Measurements from ENCODE around the gene CRB2. TPM values are rescaled to one million over a fixed set of nuclear protein-coding genes. Genes with fewer than 3 reads are reported as not detected.

Gene CRB2
- total and polyA plus RNA-seq, 2 of the 13 experiments (the other 11 are each of a cell fraction or from before 2014, with no cell fraction given) = 0.01 to 0.29 TPM

DNA sequence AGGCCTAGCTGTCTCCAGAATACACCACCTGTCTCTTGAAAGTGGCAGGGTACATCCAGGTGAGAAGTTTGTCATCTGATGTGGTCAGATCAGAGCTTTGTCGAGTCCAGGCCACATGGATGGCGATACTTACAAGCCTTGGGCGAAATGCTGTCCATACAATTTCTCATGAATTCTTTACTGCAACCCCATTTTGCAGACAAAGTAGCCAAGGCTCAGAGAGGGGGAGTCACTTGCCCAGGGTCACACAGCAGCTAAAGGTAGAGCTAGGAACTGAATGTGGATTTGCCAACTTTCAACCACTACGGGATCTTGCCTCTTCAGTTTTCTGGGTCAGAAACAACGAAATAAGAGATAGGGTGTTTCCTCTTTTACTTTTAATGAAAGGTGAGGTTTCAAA, 35.2 kb downstream of the CRB2 start:
- no peak overlapping the region for H2AFZ ChIP-seq (ENCODE audit: low read length)
- no peaks in the 10 kb centered on the region; a peak in 1 of 5 replicates for H3K36me3 ChIP-seq (replicated peaks in 1 of 2; ENCODE audit: control insufficient read depth in 1 of 2, insufficient read depth in 2 of 2, low read length in 2 of 2)
- WGBS (ENCODE audit: low lambda C conversion rate) = 92% methylated on average over 5 of the region's 5 CpGs
- no peak overlapping the region for H3K4me2 ChIP-seq (ENCODE audit: low read depth, low read length)
- TF ChIP-seq ZNF768 (CRISPR knock-in tag; IDR thresholded peaks at IDR 0.05) = peak; percentile 79; the same call in 1 of the 2 replicates
- TF ChIP-seq HDAC2 (CRISPR knock-in tag; IDR thresholded peaks at IDR 0.05) = no peak
- FAIRE-seq (no peak), DNase-seq (ENCODE audit: low spot score) (no peak), ATAC-seq (no peak)
- H3K27ac ChIP-seq (ENCODE audit: extremely low read length, insufficient read depth, low read length) = no peak overlapping the region
- no TSS peak for BruUV-seq (replicated peaks)
- no peaks in the 10 kb centered on the region for H3K27me3 ChIP-seq (ENCODE audit: control insufficient read depth in 1 of 2, insufficient read depth in 2 of 2, low read length in 2 of 2)
- ChIA-PET CTCF (ENCODE audit: low intra/inter-chr PET ratio, low total read pairs) (no interaction called here), POLR2A (no interaction called here)
- no peaks in the 10 kb centered on the region; the same call in 1 of the 2 replicates for H4K20me1 ChIP-seq (ENCODE audit: insufficient read depth, low read length)
- in situ Hi-C loops (cut with HindIII; ENCODE audit: extremely low pct_ligation_motif_present, low pct_unique_long_range_greater_than_20kb) = no loop called here
- no peaks in the 10 kb centered on the region for H3K4me1 ChIP-seq (ENCODE audit: insufficient read depth, low read length)
- H3K9me3 ChIP-seq (ENCODE audit: low read length) = no peaks in the 10 kb centered on the region
- intact Hi-C loops (cut with micrococcal nuclease; ENCODE audit: unreplicated experiment) = no loop called here
- H3K79me2 ChIP-seq (ENCODE audit: insufficient read depth, low read length) = no peaks in the 10 kb centered on the region
- H3K4me3 ChIP-seq (replicated peaks in 1 of 3; ENCODE audit: insufficient read depth in 1 of 3, low read depth in 2 of 3, low read length in 3 of 3) = no peak overlapping the region
- H3K9ac ChIP-seq (ENCODE audit: insufficient read depth, low read depth, low read length) = no peak overlapping the region

DNA sequence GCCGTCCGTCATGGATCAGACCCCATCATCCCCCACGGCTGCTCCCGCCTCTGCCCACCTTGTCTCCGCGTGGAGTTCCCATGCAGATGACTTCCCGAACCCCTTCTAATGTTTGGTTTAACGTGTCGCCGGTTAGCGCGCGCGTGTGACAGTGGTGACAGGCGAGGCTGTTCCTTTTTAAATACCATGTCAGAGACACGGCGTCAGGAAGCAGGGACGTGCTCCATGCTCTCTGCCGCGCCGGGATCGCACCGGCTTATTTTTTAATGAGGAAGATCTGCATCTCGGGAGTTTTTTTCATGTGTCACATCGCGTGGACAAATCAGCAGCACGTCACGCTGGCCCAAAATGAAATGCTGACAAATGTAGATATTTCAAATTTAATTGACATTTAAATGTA, 35.9 kb downstream of the CRB2 start:
- TF ChIP-seq, protein P1, sequence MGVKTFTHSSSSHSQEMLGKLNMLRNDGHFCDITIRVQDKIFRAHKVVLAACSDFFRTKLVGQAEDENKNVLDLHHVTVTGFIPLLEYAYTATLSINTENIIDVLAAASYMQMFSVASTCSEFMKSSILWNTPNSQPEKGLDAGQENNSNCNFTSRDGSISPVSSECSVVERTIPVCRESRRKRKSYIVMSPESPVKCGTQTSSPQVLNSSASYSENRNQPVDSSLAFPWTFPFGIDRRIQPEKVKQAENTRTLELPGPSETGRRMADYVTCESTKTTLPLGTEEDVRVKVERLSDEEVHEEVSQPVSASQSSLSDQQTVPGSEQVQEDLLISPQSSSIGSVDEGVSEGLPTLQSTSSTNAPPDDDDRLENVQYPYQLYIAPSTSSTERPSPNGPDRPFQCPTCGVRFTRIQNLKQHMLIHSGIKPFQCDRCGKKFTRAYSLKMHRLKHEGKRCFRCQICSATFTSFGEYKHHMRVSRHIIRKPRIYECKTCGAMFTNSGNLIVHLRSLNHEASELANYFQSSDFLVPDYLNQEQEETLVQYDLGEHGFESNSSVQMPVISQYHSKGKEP (CRISPR knock-in tag; IDR thresholded peaks at IDR 0.05) = no peak
- TF ChIP-seq NFE2L1 (CRISPR knock-in tag; IDR thresholded peaks at IDR 0.05; ENCODE audit: borderline replicate concordance) (no peak), SOX5 (CRISPR knock-in tag; IDR thresholded peaks at IDR 0.05; ENCODE audit: borderline replicate concordance) (no peak), FOSL2 (CRISPR knock-in tag; IDR thresholded peaks at IDR 0.05) (no peak), MXD4 (CRISPR knock-in tag; IDR thresholded peaks at IDR 0.05) (no peak), CENPX (CRISPR knock-in tag; IDR thresholded peaks at IDR 0.05) (no peak)
- TF ChIP-seq, protein P2, sequence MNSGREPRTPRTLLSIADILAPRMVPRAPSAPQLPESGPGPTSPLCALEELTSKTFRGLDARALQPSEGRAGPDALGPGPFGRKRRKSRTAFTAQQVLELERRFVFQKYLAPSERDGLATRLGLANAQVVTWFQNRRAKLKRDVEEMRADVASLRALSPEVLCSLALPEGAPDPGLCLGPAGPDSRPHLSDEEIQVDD (CRISPR knock-in tag; IDR thresholded peaks at IDR 0.05; ENCODE audit: borderline replicate concordance) = no peak
- TF ChIP-seq, protein P3, sequence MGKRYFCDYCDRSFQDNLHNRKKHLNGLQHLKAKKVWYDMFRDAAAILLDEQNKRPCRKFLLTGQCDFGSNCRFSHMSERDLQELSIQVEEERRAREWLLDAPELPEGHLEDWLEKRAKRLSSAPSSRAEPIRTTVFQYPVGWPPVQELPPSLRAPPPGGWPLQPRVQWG (CRISPR knock-in tag; IDR thresholded peaks at IDR 0.05; ENCODE audit: borderline replicate concordance, low read depth) = no peak
- intact Hi-C loops (cut with micrococcal nuclease; ENCODE audit: unreplicated experiment) (no loop called here), in situ Hi-C loops (cut with HindIII; ENCODE audit: extremely low pct_ligation_motif_present, low pct_unique_long_range_greater_than_20kb) (no loop called here)
- Histone ChIP-seq H3K27me3 (ENCODE audit: control insufficient read depth in 1 of 2, insufficient read depth in 2 of 2, low read length in 2 of 2) (no peaks in the 10 kb centered on the region), H3K9ac (ENCODE audit: insufficient read depth, low read depth, low read length) (no peak overlapping the region), H3K4me3 (replicated peaks in 1 of 3; ENCODE audit: insufficient read depth in 1 of 3, low read depth in 2 of 3, low read length in 3 of 3) (no peak overlapping the region), H2AFZ (ENCODE audit: low read length) (no peak overlapping the region), H3K4me2 (ENCODE audit: low read depth, low read length) (no peak overlapping the region), H3K36me3 (replicated peaks in 1 of 2; ENCODE audit: control insufficient read depth in 1 of 2, insufficient read depth in 2 of 2, low read length in 2 of 2) (no peaks in the 10 kb centered on the region; a peak in 1 of 5 replicates), H3K79me2 (ENCODE audit: insufficient read depth, low read length) (no peaks in the 10 kb centered on the region), H3K4me1 (ENCODE audit: insufficient read depth, low read length) (no peaks in the 10 kb centered on the region), H3K27ac (ENCODE audit: extremely low read length, insufficient read depth, low read length) (no peak overlapping the region), H3K9me3 (ENCODE audit: low read length) (no peaks in the 10 kb centered on the region), H4K20me1 (ENCODE audit: insufficient read depth, low read length) (no peaks in the 10 kb centered on the region; the same call in 1 of the 2 replicates)
- DNase-seq (ENCODE audit: low spot score) (no peak), ATAC-seq (no peak), FAIRE-seq (no peak)
- ChIA-PET CTCF (ENCODE audit: low intra/inter-chr PET ratio, low total read pairs) (no interaction called here), POLR2A (no interaction called here)
- BruUV-seq (replicated peaks) = no TSS peak
- 98% methylated on average over 28 of the region's 28 CpGs for WGBS (ENCODE audit: low lambda C conversion rate)
